Neural progenitor cell (in vitro differentiated cells): ENCODE results near the gene PNPLA5.

Experiments used
- EZH2 ChIP-seq: fragments of 200-600 bp; sonication (generic); IDR thresholded peaks from 2 replicates; pipeline ENCODE4 v1.6.1; 2017; ENCODE audit warnings: antibody characterized with exemption, mild to moderate bottlenecking, moderate library complexity
- TF ChIP-seq, protein P1 (sequence below): fragments of 200-600 bp; sonication (generic); IDR thresholded peaks from 2 replicates; pipeline ENCODE4 v1.5.1; 2017; ENCODE audit warnings: antibody characterized with exemption, mild to moderate bottlenecking

DNA sequence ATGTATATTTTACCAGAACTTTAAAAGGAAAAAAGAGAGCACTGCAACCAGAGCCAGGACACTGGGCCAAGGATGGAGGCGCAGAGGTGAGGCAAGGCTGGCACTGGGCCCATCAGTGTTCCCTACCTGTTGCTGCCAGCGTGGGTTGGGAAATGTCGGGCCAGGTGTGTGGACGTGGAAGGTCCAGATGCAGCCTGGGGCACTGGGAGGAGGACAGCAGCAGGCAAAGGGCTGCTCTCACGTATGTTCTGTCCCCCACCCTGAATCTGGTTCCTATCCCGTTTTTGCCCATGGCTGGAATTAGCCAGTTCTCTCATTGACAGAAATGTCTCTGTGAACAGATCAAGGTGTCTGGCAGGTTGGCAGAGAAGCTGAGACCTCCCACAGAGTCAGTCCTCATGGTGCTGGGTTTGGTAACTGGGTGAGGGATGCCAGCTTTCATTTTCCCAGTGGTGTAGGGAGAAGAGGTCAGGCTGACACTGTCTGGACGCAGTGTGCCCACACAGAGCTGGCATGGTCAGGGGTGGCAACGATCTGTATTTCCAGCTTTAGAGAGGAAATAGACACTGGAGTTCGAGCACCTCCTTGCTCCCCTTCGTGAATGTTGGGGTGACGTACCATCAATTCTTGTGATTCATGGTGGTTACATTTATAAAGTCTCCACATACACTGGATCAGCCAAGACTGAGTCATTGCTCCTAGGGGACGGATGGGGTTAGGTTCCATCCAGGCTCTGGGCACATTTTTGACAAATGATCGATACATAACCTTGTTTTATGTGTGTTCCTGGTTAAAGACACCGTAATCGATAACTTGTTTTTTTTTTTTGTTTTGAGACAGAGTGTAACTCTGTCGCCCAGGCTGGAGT is 27.5 kb upstream of the PNPLA5 start:
- TF ChIP-seq, protein P1, sequence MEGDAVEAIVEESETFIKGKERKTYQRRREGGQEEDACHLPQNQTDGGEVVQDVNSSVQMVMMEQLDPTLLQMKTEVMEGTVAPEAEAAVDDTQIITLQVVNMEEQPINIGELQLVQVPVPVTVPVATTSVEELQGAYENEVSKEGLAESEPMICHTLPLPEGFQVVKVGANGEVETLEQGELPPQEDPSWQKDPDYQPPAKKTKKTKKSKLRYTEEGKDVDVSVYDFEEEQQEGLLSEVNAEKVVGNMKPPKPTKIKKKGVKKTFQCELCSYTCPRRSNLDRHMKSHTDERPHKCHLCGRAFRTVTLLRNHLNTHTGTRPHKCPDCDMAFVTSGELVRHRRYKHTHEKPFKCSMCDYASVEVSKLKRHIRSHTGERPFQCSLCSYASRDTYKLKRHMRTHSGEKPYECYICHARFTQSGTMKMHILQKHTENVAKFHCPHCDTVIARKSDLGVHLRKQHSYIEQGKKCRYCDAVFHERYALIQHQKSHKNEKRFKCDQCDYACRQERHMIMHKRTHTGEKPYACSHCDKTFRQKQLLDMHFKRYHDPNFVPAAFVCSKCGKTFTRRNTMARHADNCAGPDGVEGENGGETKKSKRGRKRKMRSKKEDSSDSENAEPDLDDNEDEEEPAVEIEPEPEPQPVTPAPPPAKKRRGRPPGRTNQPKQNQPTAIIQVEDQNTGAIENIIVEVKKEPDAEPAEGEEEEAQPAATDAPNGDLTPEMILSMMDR = no peak
- no peak for TF ChIP-seq EZH2
